Heart left ventricle (tissue), 13 donors: ENCODE measurements around the gene SLC36A2.
"Not testable (repeated sequence)": the region's sequence is repeated elsewhere in the genome, so short reads cannot be mapped to it uniquely, and the experiment has no call there.

Experiments used
- CTCF ChIP-seq, 12 donors: fragments of 200-600 bp; sonication (generic) in 4 of 12; IDR thresholded peaks; one replicate each; pipeline versions ENCODE4 v1.5.0 to v1.8.0; 2018 to 2022; ENCODE audit warnings: antibody characterized with exemption in 12 of 12, mild to moderate bottlenecking in 5 of 12
- POLR2A ChIP-seq, 2 donors: fragments of 450-650 bp; IDR thresholded peaks; one replicate each; pipeline ENCODE4 v1.6.1; 2017; ENCODE audit warnings: antibody characterized with exemption in 2 of 2, mild to moderate bottlenecking in 2 of 2, moderate library complexity in 2 of 2
- donor health status: ischemic (EF 13 %, LVEDD 7.1; RV severe dilation, severe dysfunction).
- donor health status: DM: no; HTN: yes; CAD: no.
- donor health status: DM: no; HTN: no; CAD: no.
- donor health status: ischemic (EF 25% LVEDD 6.9; RV normal size, moderate dysfunction).
- donor health status: ischemic (EF 25% LVEDD 5.7; RV mildly dilated, moderate dysfunction).
- donor health status: ischemic (EF 35%, LVEDD 5.7; RV mildly dilated, moderate dysfunction).
- donor health status: nonischemic (EF 11% LVEDD 7.7; RV severe dilation, severe dysfunction).
- donor health status: DM: yes; HTN: yes; CAD: no.
- donor health status: PGD.
- donor health status: ischemic (EF 29% LVEDD 5.4; RV normal size, mild dysfunction).
- donor health status: nonischemic (EF 23%, LVEDD 6.1; RV moderate dilation, normal function).

GRCh38 chr5:151367038-151367437, 19.7 kb upstream of the SLC36A2 start:
- not testable (repeated sequence) for TF ChIP-seq CTCF, POLR2A (IDR thresholded peaks at IDR 0.05)
